ENCODE results near the gene MTHFR.

GRCh38 chr1:11790880-11791715 is 14.7 kb downstream of the MTHFR start:
- TF ChIP-seq CTCF (IDR thresholded peaks at IDR 0.05): peak in 1 of 4 experiments; percentile 16
- peak; percentile 99 for TF ChIP-seq POLR2AphosphoS5 (IDR thresholded peaks at IDR 0.05)
- no peak for TF ChIP-seq POLR2A (IDR thresholded peaks at IDR 0.05)
- peak; percentile 90 for TF ChIP-seq EP300 (IDR thresholded peaks at IDR 0.05)

Data from gastroesophageal sphincter (tissue), 3 donors.